ENCODE results near the gene PYDC1.

The PYDC1 gene

DNA sequence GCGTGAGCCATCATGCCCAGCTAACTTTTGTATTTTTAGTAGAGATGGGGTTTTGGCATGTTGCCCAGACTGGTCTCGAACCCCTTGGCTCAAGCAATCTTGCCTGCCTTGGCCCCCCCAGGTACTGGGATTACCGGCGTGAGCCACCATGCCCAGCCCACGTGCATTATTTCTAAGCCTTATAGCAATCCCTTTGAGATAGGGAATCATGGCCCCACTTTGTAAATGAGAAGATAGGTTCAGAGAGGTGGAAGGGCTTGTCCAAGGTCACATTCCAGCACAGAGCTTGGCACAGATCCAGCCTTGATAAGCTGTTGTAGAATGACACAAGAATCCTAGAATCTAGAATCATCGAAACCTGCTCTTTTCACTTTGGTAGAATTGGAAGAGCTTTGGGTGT lies 10.2 kb downstream of the PYDC1 start:
- no peak for DNase-seq (ENCODE audit: extremely low spot score)
- TF ChIP-seq L3MBTL2 (conservative IDR thresholded peaks at IDR 0.05) (no peak), BHLHE40 (IDR thresholded peaks at IDR 0.05; ENCODE audit: borderline replicate concordance) (no peak), NFRKB (IDR thresholded peaks at IDR 0.05) (no peak), TARDBP (IDR thresholded peaks at IDR 0.05) (no peak), CTBP1 (IDR thresholded peaks at IDR 0.05; ENCODE audit: borderline replicate concordance) (no peak), FOXM1 (IDR thresholded peaks at IDR 0.05; ENCODE audit: borderline replicate concordance) (no peak), FOXK2 (IDR thresholded peaks at IDR 0.05) (no peak), HDGF (IDR thresholded peaks at IDR 0.05; ENCODE audit: borderline replicate concordance) (no peak), SP1 (IDR thresholded peaks at IDR 0.05) (no peak), LEF1 (IDR thresholded peaks at IDR 0.05; ENCODE audit: borderline replicate concordance) (no peak), ZNF384 (IDR thresholded peaks at IDR 0.05) (no peak), ELF4 (IDR thresholded peaks at IDR 0.05) (no peak), SUZ12 (IDR thresholded peaks at IDR 0.05) (no peak), ARNT (IDR thresholded peaks at IDR 0.05) (no peak)
- TF ChIP-seq, protein P1, sequence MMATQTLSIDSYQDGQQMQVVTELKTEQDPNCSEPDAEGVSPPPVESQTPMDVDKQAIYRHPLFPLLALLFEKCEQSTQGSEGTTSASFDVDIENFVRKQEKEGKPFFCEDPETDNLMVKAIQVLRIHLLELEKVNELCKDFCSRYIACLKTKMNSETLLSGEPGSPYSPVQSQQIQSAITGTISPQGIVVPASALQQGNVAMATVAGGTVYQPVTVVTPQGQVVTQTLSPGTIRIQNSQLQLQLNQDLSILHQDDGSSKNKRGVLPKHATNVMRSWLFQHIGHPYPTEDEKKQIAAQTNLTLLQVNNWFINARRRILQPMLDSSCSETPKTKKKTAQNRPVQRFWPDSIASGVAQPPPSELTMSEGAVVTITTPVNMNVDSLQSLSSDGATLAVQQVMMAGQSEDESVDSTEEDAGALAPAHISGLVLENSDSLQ (IDR thresholded peaks at IDR 0.05) = no peak
- ChIA-PET POLR2A (interaction anchor here (0.6 to 1.0 kb wide), 3 partner anchors 9 to 27 kb away, joined by 3 to 4 read pairs (median 4); partner anchors contain the start of gene FUS), CTCF (interaction anchor here (0.6 kb wide), 1 partner anchor 183 kb away, joined by 3 read pairs; no protein-coding TSS in a partner anchor)

DNA sequence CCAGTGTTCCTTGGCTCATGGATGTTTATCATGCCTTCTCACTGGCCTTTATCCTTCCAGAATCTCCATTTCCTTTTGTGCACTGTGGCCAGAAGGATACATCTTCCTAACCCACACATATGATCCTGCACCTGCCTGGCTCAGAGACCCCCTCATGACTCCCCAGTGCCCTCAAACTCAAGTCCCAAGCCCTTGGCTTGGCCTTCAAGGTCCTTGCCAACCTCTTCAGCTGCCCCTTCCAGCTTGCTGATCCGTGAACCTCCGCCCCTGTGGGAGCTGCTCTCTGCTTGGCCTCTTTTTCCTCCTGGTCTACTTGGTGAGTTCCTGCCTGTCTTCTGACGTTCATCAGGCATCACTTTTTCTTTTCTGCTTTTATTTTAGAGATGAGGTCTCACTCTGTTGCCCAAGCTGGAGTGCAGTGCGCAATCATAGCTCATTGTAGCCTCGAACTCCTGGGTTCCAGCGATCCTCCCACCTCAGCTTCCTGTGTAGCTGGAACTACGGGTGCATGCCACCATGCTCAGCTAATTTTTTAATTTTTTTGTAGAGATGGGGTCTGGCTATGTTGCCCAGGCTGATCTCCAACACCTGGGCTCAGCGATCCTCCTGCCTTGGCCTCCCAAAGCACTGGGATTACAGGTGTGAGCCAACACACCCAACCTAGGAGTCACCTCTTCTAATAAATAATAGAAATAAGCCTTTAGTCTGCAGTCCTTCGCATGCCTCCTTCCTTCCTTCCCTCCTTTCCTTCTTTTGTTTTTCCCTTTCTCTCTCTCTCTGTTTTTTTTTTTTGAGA lies 11.9 kb downstream of the PYDC1 start:
- CTCF ChIA-PET = interaction anchor here (0.6 kb wide), 1 partner anchor 47 kb away, joined by 3 read pairs; no protein-coding TSS in a partner anchor
- DNase-seq (ENCODE audit: extremely low spot score) = no peak
- POLR2A ChIA-PET = no interaction called here

DNA sequence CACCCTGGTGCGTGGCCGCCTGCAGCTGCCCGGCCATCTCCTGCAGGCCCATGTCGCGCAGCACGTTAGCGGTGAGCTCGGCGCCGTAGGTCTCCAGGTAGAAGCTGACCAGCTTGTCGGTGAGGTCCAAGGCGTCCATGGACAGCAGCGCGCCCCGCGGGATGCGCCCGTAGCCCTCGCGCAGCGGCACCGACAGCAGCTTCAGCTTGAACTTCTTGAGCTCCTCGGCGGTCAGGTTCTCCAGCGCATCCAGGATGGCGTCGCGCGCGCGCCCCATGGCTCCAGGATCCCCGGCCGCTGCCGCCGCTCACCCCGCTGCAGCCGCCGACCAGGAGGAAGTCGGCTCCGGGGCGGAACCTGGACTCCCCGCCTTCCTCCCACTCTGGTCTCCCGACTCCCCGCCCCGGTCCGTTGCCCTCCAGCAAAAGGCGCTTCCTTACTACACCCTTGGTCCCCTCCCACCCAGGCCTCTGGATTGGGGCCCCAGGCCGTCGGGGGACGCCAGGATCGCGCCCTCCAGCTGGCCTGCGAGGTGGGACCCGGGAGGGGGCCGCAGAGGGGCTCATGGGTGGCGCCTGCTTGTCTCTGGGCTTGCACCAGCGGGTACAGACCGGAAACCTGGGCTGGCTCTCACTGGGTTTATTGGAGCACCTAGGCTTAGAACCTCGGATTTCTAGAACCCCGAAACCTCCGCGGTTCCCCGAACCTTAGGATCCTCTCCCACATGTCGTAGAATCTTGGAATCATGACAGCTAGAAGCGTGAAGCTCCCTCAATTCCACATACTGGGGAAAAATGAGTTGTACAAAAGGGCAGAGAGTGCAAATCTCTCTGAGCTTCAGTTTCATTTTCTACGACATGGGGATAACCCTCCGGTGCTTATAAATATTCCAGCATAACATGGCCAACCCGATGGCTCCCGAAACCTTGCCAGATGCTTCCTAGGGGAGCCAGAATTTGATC lies 14.2 kb downstream of the PYDC1 start, which contains the start of gene PYCARD:
TSS of gene PYCARD (minus strand) at position 347 of the 962 bp plus-strand sequence. CDS start at position 277, 70 bp downstream.
- TF ChIP-seq, protein P1 (IDR thresholded peaks at IDR 0.05) = no peak
- TF ChIP-seq NFRKB (IDR thresholded peaks at IDR 0.05) = no peak
- no peak for TF ChIP-seq HDGF (IDR thresholded peaks at IDR 0.05; ENCODE audit: borderline replicate concordance)
- no peak for TF ChIP-seq SP1 (IDR thresholded peaks at IDR 0.05)
- no peak for TF ChIP-seq LEF1 (IDR thresholded peaks at IDR 0.05; ENCODE audit: borderline replicate concordance)
- no peak for TF ChIP-seq ZNF384 (IDR thresholded peaks at IDR 0.05)
- TF ChIP-seq L3MBTL2 (conservative IDR thresholded peaks at IDR 0.05) = no peak
- TF ChIP-seq FOXM1 (IDR thresholded peaks at IDR 0.05; ENCODE audit: borderline replicate concordance) = no peak
- no peak for TF ChIP-seq SUZ12 (IDR thresholded peaks at IDR 0.05)
- no peak for TF ChIP-seq ELF4 (IDR thresholded peaks at IDR 0.05)
- TF ChIP-seq TARDBP (IDR thresholded peaks at IDR 0.05) = no peak
- TF ChIP-seq BHLHE40 (IDR thresholded peaks at IDR 0.05; ENCODE audit: borderline replicate concordance) = no peak
- no peak for TF ChIP-seq ARNT (IDR thresholded peaks at IDR 0.05)
- TF ChIP-seq FOXK2 (IDR thresholded peaks at IDR 0.05) = no peak
- TF ChIP-seq CTBP1 (IDR thresholded peaks at IDR 0.05; ENCODE audit: borderline replicate concordance) = no peak
- no peak for TF ChIP-seq FOXA1 (IDR thresholded peaks at IDR 0.05)
- DNase-seq (ENCODE audit: extremely low spot score) = no peak
- ChIA-PET POLR2A (interaction anchor here (1.0 to 1.3 kb wide), 2 partner anchors 22 to 23 kb away, joined by 3 read pairs; partner anchors contain the start of gene FUS), CTCF (interaction anchor here (0.9 kb wide), 1 partner anchor 13 kb away, joined by 3 read pairs; no protein-coding TSS in a partner anchor)

More for the DNA sequence above, 11.9 kb downstream of the PYDC1 start:
- TF ChIP-seq FOXA1 (IDR thresholded peaks at IDR 0.05) = no peak
- TF ChIP-seq ELF4 (IDR thresholded peaks at IDR 0.05) = no peak
- no peak for TF ChIP-seq LEF1 (IDR thresholded peaks at IDR 0.05; ENCODE audit: borderline replicate concordance)
- TF ChIP-seq BHLHE40 (IDR thresholded peaks at IDR 0.05; ENCODE audit: borderline replicate concordance) = no peak
- TF ChIP-seq HDGF (IDR thresholded peaks at IDR 0.05; ENCODE audit: borderline replicate concordance) = no peak
- TF ChIP-seq SP1 (IDR thresholded peaks at IDR 0.05) = no peak
- no peak for TF ChIP-seq NFRKB (IDR thresholded peaks at IDR 0.05)
- TF ChIP-seq CTBP1 (IDR thresholded peaks at IDR 0.05; ENCODE audit: borderline replicate concordance) = no peak
- no peak for TF ChIP-seq FOXK2 (IDR thresholded peaks at IDR 0.05)
- no peak for TF ChIP-seq TARDBP (IDR thresholded peaks at IDR 0.05)
- TF ChIP-seq FOXM1 (IDR thresholded peaks at IDR 0.05; ENCODE audit: borderline replicate concordance) = no peak
- no peak for TF ChIP-seq L3MBTL2 (conservative IDR thresholded peaks at IDR 0.05)
- TF ChIP-seq, protein P1 (IDR thresholded peaks at IDR 0.05) = no peak
- TF ChIP-seq SUZ12 (IDR thresholded peaks at IDR 0.05) = no peak
- TF ChIP-seq ARNT (IDR thresholded peaks at IDR 0.05) = no peak
- no peak for TF ChIP-seq ZNF384 (IDR thresholded peaks at IDR 0.05)

DNA sequence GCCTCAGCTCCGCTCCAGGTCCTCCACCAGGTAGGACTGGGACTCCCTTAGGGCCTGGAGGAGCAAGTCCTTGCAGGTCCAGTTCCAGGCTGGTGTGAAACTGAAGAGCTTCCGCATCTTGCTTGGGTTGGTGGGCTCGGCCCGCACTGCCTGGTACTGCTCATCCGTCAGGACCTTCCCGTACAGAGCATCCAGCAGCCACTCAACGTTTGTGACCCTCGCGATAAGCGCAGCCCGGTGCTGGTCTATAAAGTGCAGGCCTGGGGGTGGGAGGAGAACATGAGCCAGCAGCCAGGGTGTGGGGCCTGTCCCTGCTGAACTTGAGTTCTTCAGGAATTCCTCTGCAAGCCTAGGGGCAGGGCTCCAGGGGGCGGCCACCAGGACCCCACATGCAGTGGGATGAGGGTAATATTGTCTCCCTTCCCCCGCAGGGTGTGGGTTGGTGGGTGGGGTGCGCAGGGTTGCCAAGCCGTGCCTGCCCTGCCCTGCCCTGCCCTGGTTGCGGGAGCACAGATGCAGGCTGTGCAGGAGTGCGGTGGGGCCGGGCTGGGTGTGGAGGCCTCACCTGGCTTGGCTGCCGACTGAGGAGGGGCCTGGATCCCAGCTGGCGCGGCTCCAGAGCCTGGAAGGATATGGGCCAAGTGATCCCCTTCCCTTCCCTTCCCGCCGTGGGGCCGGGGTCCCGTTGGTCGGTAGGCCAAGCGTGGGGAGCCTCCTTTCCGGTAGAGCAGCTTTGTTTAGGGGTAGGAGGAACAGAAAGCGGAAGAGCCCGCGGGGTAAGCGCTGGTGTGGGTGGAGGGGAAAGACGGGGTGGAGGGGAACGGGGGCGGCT lies 15.1 kb downstream of the PYDC1 start:
- CTCF ChIA-PET = interaction anchor here (0.6 kb wide), 1 partner anchor 8 kb away, joined by 3 read pairs; no protein-coding TSS in a partner anchor
- DNase-seq (ENCODE audit: extremely low spot score) = no peak
- POLR2A ChIA-PET = interaction anchor here (1.0 to 1.3 kb wide), 2 partner anchors 21 to 22 kb away, joined by 3 read pairs; partner anchors contain the start of gene FUS
- no peak for TF ChIP-seq ZNF384 (IDR thresholded peaks at IDR 0.05)
- TF ChIP-seq HDGF (IDR thresholded peaks at IDR 0.05; ENCODE audit: borderline replicate concordance) = no peak
- no peak for TF ChIP-seq ARNT (IDR thresholded peaks at IDR 0.05)
- TF ChIP-seq, protein P1 (IDR thresholded peaks at IDR 0.05) = no peak
- TF ChIP-seq NFRKB (IDR thresholded peaks at IDR 0.05) = no peak
- no peak for TF ChIP-seq L3MBTL2 (conservative IDR thresholded peaks at IDR 0.05)
- no peak for TF ChIP-seq SUZ12 (IDR thresholded peaks at IDR 0.05)
- TF ChIP-seq CTBP1 (IDR thresholded peaks at IDR 0.05; ENCODE audit: borderline replicate concordance) = no peak
- TF ChIP-seq SP1 (IDR thresholded peaks at IDR 0.05) = no peak
- no peak for TF ChIP-seq FOXM1 (IDR thresholded peaks at IDR 0.05; ENCODE audit: borderline replicate concordance)
- TF ChIP-seq FOXA1 (IDR thresholded peaks at IDR 0.05) = no peak
- no peak for TF ChIP-seq FOXK2 (IDR thresholded peaks at IDR 0.05)
- no peak for TF ChIP-seq BHLHE40 (IDR thresholded peaks at IDR 0.05; ENCODE audit: borderline replicate concordance)
- TF ChIP-seq TARDBP (IDR thresholded peaks at IDR 0.05) = no peak
- TF ChIP-seq LEF1 (IDR thresholded peaks at IDR 0.05; ENCODE audit: borderline replicate concordance) = no peak
- no peak for TF ChIP-seq ELF4 (IDR thresholded peaks at IDR 0.05)
